Neural progenitor cell (in vitro differentiated cells): ENCODE results near the gene PACRG. TPM values are rescaled to one million over a fixed set of nuclear protein-coding genes. Genes with fewer than 3 reads are reported as not detected.

Experiments used
- DNase-seq: peaks from one replicate; pipeline ENCODE4 v3.0.0-alpha.2; 2016; ENCODE audit warnings: low spot score
- H2AFZ ChIP-seq: fragments of 200-600 bp; sonication (generic); replicated peaks from 2 replicates; pipeline ENCODE4 v1.6.1; 2016; ENCODE audit warnings: antibody characterized with exemption
- H3F3A ChIP-seq: fragments of 200-600 bp; sonication (generic); 2 replicates; pipeline ENCODE4 v1.6.1; 2016; ENCODE audit warnings: antibody characterized with exemption, low read depth
- H3K27ac ChIP-seq: fragments of 200-600 bp; sonication (generic); 2 replicates; pipeline ENCODE4 v1.5.1; 2016; ENCODE audit warnings: mild to moderate bottlenecking
- H3K27me3 ChIP-seq: fragments of 200-600 bp; sonication (generic); 2 replicates; pipeline ENCODE4 v1.6.1; 2016; ENCODE audit warnings: mild to moderate bottlenecking, moderate library complexity
- H3K36me3 ChIP-seq: fragments of 200-600 bp; sonication (generic); 2 replicates; pipeline ENCODE4 v1.5.1; 2016
- H3K4me1 ChIP-seq: fragments of 200-600 bp; sonication (generic); 2 replicates; pipeline ENCODE4 v1.6.1; 2016; ENCODE audit warnings: mixed run types
- H3K4me2 ChIP-seq: fragments of 200-600 bp; sonication (generic); 2 replicates; pipeline ENCODE4 v1.6.1; 2016
- H3K4me3 ChIP-seq: fragments of 200-600 bp; sonication (generic); 2 replicates; pipeline ENCODE4 v1.5.1; 2016
- H3K79me2 ChIP-seq: fragments of 200-600 bp; sonication (generic); 2 replicates; pipeline ENCODE4 v1.6.1; 2016; ENCODE audit warnings: low read depth
- H3K9ac ChIP-seq: fragments of 200-600 bp; sonication (generic); 2 replicates; pipeline ENCODE4 v1.6.1; 2016
- H3K9me3 ChIP-seq: fragments of 200-600 bp; sonication (generic); 2 replicates; pipeline ENCODE4 v1.5.1; 2016; ENCODE audit warnings: low read depth
- H4K20me1 ChIP-seq: fragments of 200-600 bp; sonication (generic); 2 replicates; pipeline ENCODE4 v1.6.1; 2016; ENCODE audit warnings: low read depth
- H3K27ac Mint-ChIP-seq: 3 replicates; pipeline ENCODE4 v1.8.0; 2021; ENCODE audit warnings: mixed read lengths
- H3K27me3 Mint-ChIP-seq: 2 replicates; pipeline ENCODE4 v1.8.0; 2022; ENCODE audit warnings: low read depth, mild to moderate bottlenecking, inconsistent platforms, moderate library complexity, mixed read lengths; ENCODE audit not compliant: insufficient read depth
- H3K36me3 Mint-ChIP-seq: 3 replicates; pipeline ENCODE4 v1.8.0; 2021; ENCODE audit warnings: mixed read lengths
- H3K4me1 Mint-ChIP-seq: 3 replicates; pipeline ENCODE4 v1.8.0; 2021; ENCODE audit warnings: mixed read lengths
- H3K4me3 Mint-ChIP-seq: 3 replicates; pipeline ENCODE4 v1.8.0; 2021; ENCODE audit warnings: mild to moderate bottlenecking, moderate library complexity, mixed read lengths
- H3K9me3 Mint-ChIP-seq: 3 replicates; pipeline ENCODE4 v1.8.0; 2020; ENCODE audit warnings: mixed read lengths
- EZH2 ChIP-seq: fragments of 200-600 bp; sonication (generic); IDR thresholded peaks from 2 replicates; pipeline ENCODE4 v1.6.1; 2017; ENCODE audit warnings: antibody characterized with exemption, mild to moderate bottlenecking, moderate library complexity
- EZH2phosphoT487 ChIP-seq: fragments of 200-600 bp; sonication (generic); IDR thresholded peaks from 2 replicates; pipeline ENCODE4 v1.6.1; 2017; ENCODE audit warnings: antibody characterized with exemption
- total RNA-seq: library from RNA; depleted of rRNA; stranded (reverse); fragments of >200 nt; gene quantifications from 2 replicates; pipeline ENCODE4 v1.2.3, GENCODE V29; 2015; ENCODE audit warnings: low replicate concordance
- TF ChIP-seq, protein P1 (sequence below): fragments of 200-600 bp; sonication (generic); IDR thresholded peaks from 2 replicates; pipeline ENCODE4 v1.5.1; 2017; ENCODE audit warnings: antibody characterized with exemption, mild to moderate bottlenecking

PACRG gene
- total RNA-seq, 1 donor from 2014 or later: 0.30 TPM

DNA sequence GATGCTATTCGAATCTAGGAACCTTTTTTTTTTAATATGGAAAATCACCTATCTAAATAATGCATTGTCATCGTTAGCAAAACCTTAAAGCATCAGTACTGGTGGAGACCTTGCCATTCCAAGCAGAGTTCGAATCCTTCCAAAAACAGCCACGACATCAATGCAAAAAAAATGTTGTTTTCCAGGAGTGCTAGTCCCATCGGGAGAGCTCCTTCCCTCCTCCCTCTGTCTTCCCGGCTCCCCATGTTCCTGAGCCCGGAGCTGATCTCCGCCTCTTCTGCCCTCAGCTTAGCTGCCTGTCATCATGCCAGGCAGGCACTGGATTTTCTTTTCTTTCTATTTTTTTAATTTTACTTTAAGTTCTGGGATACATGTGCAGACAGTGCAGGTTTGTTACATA is 533.1 kb downstream of the PACRG start:
- Histone ChIP-seq H3K4me1 (peaks cover 29% of the 10 kb centered on the region), H3K4me2 (peak overlapping the region; percentile 78), H3K9me3 (no peaks in the 10 kb centered on the region), H3K36me3 (no peaks in the 10 kb centered on the region), H4K20me1 (no peaks in the 10 kb centered on the region), H3K9ac (no peak overlapping the region), H3K27ac (peak overlapping the region; percentile 46), H3F3A (peaks cover 33% of the 10 kb centered on the region), H3K27me3 (no peaks in the 10 kb centered on the region), H3K4me3 (peak overlapping the region; percentile 38), H2AFZ (peak overlapping the region; percentile 91), H3K79me2 (no peaks in the 10 kb centered on the region)
- Mint-ChIP-seq H3K36me3 (peaks cover 3% of the 10 kb centered on the region), H3K9me3 (peaks cover 7% of the 10 kb centered on the region), H3K4me1 (peaks cover 56% of the 10 kb centered on the region), H3K27ac (peak overlapping the region; percentile 98), H3K4me3 (peak overlapping the region; percentile 82), H3K27me3 (peaks cover 6% of the 10 kb centered on the region)
- peak; percentile 31 for DNase-seq
- TF ChIP-seq, protein P1, sequence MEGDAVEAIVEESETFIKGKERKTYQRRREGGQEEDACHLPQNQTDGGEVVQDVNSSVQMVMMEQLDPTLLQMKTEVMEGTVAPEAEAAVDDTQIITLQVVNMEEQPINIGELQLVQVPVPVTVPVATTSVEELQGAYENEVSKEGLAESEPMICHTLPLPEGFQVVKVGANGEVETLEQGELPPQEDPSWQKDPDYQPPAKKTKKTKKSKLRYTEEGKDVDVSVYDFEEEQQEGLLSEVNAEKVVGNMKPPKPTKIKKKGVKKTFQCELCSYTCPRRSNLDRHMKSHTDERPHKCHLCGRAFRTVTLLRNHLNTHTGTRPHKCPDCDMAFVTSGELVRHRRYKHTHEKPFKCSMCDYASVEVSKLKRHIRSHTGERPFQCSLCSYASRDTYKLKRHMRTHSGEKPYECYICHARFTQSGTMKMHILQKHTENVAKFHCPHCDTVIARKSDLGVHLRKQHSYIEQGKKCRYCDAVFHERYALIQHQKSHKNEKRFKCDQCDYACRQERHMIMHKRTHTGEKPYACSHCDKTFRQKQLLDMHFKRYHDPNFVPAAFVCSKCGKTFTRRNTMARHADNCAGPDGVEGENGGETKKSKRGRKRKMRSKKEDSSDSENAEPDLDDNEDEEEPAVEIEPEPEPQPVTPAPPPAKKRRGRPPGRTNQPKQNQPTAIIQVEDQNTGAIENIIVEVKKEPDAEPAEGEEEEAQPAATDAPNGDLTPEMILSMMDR: no peak

GRCh38 chr6:163261361-163261760 is 533.6 kb downstream of the PACRG start:
- Histone ChIP-seq H3K79me2 (no peaks in the 10 kb centered on the region), H3K4me3 (peak overlapping the region; percentile 38), H4K20me1 (no peaks in the 10 kb centered on the region), H3K4me2 (peak overlapping the region; percentile 78), H3K27ac (peak overlapping the region; percentile 46), H3K4me1 (peaks cover 29% of the 10 kb centered on the region), H3F3A (peaks cover 33% of the 10 kb centered on the region), H3K9me3 (no peaks in the 10 kb centered on the region), H3K27me3 (no peaks in the 10 kb centered on the region), H3K9ac (no peak overlapping the region), H2AFZ (peak overlapping the region; percentile 91), H3K36me3 (no peaks in the 10 kb centered on the region)
- H3K36me3 Mint-ChIP-seq: peaks cover 3% of the 10 kb centered on the region
- TF ChIP-seq EZH2: no peak
- no peak for TF ChIP-seq EZH2phosphoT487
- TF ChIP-seq, protein P1: no peak
- H3K27ac Mint-ChIP-seq: peak overlapping the region; percentile 83
- peaks cover 7% of the 10 kb centered on the region for H3K9me3 Mint-ChIP-seq
- peaks cover 56% of the 10 kb centered on the region for H3K4me1 Mint-ChIP-seq
- peak overlapping the region; percentile 82 for H3K4me3 Mint-ChIP-seq
- H3K27me3 Mint-ChIP-seq: peaks cover 6% of the 10 kb centered on the region
- DNase-seq: no peak

DNA sequence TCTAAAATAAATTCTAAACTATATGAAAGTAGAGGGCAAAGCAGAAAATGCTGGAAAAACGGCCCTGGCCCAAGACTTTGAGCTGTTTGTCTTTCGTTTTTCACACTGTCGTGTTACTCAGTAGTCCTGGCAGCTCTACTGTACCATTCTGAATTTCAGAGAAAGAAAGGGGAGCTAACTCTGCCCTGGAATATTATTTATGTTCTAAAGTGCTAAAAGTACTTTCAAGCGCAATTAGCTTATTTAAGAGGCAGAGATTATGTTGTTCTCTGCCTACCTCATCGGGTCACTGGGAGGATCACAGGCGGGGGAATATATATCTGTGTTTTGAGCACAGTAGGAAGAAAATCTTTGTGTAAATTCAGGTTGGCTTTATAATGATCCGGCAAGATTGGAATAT is 534.3 kb downstream of the PACRG start:
- H3K9me3 ChIP-seq: no peaks in the 10 kb centered on the region
- no peak overlapping the region for H3K4me3 Mint-ChIP-seq
- no peaks in the 10 kb centered on the region for H4K20me1 ChIP-seq
- no peaks in the 10 kb centered on the region for H3K79me2 ChIP-seq
- H3K27me3 ChIP-seq: no peaks in the 10 kb centered on the region
- peaks cover 56% of the 10 kb centered on the region for H3K4me1 Mint-ChIP-seq
- H3K27ac Mint-ChIP-seq: peak overlapping the region; percentile 5
- H3K9me3 Mint-ChIP-seq: peaks cover 7% of the 10 kb centered on the region
- TF ChIP-seq, protein P1: no peak
- TF ChIP-seq EZH2 (no peak), EZH2phosphoT487 (no peak)
- no peak overlapping the region for H3K4me3 ChIP-seq
- H2AFZ ChIP-seq: peak overlapping the region; percentile 48
- H3K36me3 ChIP-seq: no peaks in the 10 kb centered on the region
- H3K4me2 ChIP-seq: peak overlapping the region; percentile 78
- peaks cover 33% of the 10 kb centered on the region for H3F3A ChIP-seq
- DNase-seq: no peak
- no peak overlapping the region for H3K9ac ChIP-seq
- peaks cover 3% of the 10 kb centered on the region for H3K36me3 Mint-ChIP-seq
- peaks cover 29% of the 10 kb centered on the region for H3K4me1 ChIP-seq
- peak overlapping the region; percentile 21 for H3K27ac ChIP-seq
- peaks cover 6% of the 10 kb centered on the region for H3K27me3 Mint-ChIP-seq
